ENCODE measurements around the gene C16orf96. TPM values are rescaled to one million over a fixed set of nuclear protein-coding genes. Genes with fewer than 3 reads are reported as not detected.

Gene C16orf96
- total RNA-seq, 1 donor from 2014 or later = 0.06 TPM

DNA sequence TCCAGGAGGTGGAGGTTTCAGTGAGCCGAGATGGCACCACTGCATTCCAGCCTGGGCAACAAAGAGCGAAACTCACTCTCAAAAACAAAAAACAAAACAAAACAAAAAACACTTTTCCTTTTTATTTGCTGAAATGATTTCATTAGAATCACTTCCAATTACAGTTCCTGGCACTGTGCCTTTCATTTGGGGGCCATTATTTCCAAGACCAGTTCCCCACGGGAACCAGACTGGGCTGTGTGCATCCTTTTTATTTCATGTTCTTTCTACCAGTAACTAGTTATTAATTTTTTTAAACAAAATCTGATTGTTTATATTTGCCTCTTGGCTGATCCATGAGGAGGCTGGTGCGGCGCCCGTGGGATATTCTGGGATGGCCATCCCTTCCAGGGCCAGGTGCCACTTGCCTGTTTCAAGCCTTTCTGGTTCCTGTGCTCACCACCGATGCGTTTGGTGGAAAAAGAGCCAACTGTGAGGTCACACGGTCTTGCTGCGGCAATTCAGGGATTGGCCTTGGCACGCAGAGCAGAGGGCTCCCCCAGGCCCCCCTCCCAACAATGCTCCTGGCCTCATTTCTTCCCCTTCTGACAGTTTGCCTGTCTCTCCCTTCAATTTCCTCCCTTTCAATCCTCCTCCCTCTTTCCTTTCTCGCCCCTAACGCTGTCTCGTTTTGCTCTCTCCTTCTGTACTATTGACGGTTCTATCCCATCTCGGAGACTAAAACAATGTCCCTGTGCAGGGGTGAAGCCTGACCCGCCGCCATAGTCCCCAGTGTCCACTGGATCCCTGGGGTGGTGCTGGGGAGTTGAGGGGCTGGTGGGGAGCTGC, 45.1 kb downstream of the C16orf96 start:
- no peak for DNase-seq (ENCODE audit: low spot score)

DNA sequence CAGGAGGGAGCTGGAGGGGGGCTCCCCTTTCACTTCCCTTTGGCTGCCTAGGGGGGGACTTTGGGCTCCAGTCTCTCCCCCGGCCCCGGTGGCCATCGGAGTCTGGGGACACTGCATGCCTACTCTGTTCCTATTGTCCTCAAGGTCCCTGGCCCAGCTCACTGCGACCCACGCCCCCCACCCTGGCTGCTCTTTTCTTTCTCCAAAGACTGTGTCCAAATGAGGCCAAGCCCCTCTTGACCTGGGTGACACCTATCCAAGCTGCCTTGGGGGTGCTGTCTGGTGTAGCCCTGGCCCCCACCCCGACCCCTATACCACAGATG, 45.7 kb downstream of the C16orf96 start:
- DNase-seq (ENCODE audit: low spot score) = no peak

DNA sequence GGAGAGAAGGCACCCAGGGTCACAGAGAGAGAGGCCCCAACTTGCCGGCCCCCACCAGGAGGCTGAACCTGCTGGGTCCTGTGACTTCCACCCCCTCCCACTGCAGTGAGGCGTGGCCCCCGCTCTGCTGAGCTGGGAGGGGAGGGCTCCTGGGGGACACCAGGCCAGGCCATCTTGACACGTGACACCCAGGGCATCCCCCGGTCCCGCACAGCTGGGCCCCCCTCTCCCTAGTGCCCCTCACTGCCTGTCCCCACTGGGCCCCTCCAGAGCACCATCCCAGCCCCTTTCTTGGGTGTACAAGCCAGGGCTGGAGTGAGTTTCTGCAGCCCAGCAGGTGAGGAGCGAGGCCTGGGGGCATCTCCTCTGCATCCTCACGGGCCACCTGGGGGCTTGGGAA, 46.2 kb downstream of the C16orf96 start:
- DNase-seq (ENCODE audit: low spot score) = no peak

DNA sequence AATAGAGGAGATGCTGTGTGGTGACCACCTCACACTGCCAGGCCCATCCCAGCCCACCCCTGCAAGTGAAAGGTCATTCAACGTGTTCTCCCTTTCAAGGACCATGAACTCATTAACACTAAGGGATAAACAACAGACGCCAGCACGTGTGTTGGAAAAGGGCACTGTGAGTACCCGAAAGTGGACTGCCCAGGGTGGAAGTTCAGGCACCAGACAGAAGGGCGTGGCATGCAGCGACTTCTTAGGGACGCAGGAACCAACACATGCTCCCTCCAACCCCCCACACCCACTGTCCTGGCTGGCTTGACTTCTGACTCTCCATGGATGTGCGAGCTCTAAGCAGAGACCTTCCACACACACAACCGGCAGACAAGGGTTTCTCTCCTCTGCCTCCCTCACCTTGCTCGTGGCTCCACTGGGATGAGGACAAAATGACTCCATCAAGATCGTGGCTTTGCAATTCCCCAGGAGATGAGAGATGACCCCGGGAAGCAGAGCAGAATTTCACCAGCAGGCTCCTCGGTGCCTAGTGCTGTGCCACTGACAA, 47.6 kb downstream of the C16orf96 start:
- no peak for DNase-seq (ENCODE audit: low spot score)

DNA sequence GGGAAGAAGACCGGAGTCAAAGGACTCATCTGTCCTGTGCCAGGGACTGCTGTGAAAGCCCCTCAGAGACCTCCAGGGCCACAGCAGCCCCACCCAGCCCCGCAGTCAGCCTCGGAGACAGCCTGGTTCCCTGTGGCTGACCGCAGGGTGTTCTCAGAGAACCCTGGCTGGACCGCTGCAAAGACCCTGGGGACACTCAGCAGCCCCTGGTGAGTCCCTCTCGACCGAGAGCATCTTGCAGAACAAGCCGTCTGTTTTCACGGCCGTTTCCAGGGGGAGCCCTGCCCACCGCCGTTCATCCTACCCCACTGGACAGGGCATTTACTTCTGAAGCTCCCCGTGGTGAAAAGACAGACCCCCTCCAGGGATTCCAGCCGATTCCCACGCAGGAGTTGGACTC, 48.3 kb downstream of the C16orf96 start:
- DNase-seq (ENCODE audit: low spot score) = no peak

DNA sequence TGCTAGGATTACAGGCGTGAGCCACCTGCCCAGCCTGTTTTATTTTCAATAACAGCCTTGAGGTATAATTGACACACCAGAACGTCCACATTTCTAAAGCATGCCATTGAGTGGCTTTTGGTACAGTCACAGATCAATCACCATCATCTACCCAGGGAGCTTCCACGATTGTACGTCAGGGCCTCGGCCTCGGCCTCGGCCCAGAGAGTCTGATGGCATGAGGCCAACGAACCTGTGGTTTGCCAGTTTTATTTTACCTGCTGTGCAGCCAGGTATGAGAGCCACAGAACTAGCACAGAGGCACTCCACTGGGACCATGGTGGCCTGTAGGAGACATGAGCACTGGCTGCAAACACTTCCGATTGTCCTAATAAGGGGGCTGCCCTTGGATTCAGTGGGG, 50.2 kb downstream of the C16orf96 start:
- DNase-seq (ENCODE audit: low spot score) = no peak

DNA sequence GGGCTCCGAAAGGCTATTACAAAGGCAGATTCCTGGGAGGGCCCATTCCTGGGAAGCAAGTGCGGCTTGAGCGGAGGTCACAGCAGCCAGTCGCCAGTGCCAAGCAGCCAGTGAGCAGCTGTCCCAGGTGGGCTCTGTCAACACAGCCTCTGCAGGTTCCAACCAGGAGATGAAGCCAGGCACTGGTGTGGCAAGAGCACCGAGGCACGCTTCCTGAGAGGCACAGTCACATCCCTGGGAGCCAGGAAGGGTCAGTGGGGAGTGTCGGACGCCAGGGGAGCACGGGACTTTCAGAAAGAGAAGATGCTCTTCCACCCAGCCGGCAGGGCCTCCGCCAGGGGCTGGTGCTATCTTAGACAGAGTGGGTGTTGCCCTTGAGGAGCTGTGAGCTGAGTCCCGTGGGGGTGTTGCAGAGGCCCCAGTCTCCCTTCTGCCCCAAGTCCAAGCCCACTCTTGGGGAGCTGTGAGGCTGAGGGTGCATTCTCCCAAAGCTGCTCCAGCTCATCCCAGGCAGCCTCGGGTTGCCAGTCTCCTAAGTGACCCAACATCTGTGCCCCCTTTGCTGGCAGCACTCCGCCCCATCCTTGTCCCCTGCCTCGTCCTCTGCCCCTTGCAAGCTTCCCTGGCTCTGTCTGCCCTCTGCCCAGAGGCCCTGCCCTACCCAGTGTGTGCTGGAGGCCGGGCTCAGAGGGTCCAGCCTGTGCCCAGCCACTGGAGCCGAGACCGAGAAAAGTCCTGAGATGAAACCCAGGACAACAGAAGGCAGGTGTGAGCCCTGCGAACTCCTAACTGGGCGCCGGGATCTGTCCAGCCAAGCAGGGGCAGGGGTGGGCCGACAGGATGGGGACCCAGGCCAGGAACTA, 51.9 kb downstream of the C16orf96 start:
- no peak for DNase-seq (ENCODE audit: low spot score)

DNA sequence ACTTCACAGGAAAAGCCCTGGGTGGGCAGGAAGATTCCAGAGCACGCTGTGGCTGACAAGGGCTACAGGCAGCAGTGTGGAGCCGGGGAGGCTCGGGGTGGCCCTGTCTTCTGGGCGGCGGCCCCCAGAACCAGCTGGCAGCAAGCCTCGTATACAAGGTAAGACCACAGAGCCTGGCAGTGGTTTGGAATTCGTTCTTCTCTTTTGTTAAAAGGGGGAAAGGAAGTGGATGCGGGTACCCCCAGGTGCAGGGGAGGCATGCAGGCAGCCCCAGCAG, 52.5 kb downstream of the C16orf96 start:
- DNase-seq (ENCODE audit: low spot score) = no peak

DNA sequence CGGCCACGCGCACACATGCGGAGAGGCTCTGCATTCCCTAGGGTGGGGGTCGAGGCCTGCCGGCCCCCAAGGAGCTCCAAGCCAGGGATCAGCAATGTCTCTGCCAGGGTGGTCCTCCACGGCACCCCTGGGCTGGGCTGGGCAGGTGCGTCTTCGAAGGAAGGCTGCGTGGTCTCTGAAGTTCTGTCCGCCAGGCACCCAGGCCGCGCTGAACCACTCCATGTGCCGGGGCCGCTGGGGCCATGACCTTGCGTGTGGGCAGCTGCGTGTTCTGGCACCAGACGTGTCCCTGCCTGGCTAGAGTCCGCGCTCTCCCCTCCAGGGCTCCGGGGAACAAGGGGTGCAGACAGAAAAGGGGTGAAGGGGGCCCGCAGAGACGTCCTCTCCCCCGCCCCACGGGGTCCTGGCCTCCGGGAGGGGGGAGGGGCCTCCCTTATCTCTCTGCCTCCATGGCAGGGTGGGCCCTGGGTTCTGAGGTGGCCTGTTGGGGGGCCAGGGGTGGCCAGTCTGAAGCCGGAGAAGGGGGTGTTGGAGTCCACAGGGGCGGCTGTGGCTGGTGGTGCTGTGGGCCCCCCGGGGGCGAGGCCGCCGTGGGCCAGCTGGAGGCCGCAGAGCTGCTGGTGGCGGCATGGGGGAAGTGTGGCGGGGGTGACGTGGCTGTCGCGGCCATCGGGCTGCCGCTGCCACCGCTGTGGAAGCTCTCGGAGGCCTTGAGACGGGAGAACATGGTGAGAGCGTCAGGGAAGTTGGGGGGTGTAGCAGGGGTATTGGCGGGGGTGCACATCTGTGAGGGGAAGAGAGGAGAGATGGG, 53.3 kb downstream of the C16orf96 start:
- no peak for DNase-seq (ENCODE audit: low spot score)

DNA sequence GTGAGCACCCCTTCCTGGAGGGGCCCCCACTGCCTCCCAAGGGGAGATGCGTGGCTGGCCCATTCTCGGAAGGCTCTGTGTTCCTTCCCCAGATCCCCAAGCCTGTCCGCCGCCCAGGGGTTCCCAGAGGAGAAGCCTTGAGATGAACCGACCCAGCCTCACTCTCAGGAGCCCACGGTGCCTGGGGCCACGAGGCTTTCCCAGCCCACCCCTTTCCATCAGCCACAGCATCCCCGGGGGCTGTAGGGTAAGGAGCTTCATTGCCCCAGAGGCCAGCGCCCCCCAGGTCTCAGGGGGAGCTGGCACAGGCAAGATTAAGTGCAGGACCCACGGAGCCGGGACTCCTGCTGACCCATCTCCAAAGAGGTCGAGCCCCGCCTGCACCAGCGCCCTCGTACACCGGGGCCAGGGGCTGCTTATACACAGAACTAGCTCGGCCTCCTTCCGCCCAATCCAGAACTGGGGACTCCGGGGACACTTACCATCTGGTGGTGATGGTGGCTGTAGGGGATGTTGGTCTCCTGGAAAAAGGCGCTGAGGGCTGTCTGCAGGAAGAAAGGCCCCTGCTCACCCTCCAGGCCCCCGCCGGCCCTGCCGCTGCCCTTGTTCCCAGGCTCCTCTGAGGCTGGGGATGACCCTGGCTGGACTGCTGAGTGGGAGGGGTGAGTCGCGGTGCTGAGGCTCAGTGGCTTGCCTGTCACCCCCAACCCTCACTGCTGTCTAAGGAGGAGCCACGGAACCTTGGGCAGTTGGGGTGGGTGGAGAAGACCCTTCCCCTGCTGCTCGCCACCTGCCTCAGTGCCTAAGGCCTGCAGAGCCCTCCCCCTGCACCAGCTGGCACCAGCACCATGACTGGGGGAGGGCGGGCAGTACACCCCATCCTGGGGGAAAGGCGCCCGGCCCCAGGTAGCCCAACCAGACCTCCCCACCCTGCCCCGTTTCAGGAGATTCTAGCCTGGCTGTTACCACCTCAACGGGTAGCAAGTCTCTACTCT, 54.2 kb downstream of the C16orf96 start:
- no peak for DNase-seq (ENCODE audit: low spot score)

DNA sequence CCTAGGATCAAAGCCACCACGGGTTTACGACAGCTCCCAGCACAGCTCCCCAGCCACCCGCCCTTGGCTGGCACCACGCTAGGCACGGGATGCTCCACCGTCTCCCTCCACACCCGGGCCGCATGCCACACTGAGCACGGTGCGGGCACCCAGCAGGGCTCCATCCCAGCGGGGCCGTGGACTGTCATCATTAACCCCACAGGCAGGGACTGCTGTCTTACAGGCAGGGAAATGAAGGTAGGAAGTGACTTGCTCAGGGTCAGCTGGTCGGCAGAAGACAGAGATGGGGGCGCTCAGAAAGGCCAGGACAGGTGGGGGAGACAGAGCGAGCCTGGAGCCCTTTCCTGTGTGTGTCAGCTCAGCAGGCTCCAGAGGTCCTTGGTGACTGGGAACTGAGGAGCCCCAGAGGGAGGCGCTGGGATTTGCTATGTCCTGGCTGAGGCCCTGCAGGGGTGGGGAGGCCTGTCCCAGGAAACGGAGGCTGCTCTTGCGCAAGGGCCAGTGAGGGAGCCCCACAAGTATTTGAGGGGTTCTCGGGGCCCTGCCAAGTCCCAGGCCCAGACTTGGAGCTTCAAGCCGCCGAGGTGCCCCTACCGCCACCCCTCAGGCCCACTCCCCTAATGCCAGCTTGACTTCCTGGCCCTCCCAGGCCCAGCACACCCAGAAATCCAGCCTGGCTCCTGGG, 55.3 kb downstream of the C16orf96 start:
- no peak for DNase-seq (ENCODE audit: low spot score)

DNA sequence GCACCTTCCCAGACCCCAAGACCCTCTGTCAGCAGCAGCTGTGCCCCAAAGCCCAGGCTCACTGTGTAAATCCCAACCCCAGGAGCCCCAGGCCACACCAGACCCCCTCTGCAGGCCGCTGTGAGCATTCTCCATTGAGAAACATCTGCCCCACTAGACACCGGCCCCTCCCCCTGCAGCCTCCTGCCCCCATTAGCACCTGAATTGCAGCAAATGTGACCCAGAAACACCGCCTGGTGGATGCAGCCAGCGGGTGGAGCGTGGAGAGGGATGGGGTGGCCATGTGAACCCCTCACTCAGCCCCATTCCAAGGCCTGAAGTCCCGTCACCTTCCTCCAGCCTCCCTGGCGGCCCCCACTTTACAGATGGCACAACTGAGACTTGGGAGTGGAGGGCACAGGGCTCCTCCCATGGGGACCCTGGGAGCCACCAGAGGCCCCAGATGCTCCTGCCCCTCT, 56.4 kb downstream of the C16orf96 start:
- DNase-seq (ENCODE audit: low spot score) = no peak

DNA sequence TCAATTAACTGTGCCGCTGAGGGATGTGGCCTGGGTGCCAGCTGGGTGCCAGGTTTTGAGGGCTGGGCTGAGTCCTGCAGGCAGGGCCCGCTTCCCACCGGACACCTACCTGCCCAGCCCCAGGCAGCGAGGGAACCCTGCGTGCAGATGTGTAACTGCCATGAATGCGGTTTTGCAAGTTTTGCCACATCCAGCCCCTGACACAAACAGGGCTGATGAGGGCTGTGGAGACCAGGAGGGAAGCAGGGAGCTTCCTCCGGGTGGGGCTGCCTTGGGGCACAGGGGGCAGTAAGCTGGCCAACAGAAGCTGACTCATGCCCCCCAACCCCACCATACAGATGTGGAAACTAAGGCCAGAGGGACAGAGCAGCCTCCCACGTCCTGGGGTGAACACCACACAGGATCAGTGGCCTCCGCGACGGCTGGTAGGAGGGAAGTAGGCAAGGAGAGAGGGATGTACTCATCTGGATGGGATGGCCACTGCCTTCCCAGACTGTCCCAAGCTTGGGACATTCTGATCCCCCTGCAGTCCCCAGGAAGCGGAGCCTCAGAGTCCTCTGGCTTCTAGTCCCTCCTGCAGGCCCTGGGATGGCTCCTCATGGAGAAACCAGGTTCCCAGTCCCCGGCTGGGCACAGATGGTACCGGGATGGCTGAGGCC, 57.0 kb downstream of the C16orf96 start:
- DNase-seq (ENCODE audit: low spot score) = no peak

DNA sequence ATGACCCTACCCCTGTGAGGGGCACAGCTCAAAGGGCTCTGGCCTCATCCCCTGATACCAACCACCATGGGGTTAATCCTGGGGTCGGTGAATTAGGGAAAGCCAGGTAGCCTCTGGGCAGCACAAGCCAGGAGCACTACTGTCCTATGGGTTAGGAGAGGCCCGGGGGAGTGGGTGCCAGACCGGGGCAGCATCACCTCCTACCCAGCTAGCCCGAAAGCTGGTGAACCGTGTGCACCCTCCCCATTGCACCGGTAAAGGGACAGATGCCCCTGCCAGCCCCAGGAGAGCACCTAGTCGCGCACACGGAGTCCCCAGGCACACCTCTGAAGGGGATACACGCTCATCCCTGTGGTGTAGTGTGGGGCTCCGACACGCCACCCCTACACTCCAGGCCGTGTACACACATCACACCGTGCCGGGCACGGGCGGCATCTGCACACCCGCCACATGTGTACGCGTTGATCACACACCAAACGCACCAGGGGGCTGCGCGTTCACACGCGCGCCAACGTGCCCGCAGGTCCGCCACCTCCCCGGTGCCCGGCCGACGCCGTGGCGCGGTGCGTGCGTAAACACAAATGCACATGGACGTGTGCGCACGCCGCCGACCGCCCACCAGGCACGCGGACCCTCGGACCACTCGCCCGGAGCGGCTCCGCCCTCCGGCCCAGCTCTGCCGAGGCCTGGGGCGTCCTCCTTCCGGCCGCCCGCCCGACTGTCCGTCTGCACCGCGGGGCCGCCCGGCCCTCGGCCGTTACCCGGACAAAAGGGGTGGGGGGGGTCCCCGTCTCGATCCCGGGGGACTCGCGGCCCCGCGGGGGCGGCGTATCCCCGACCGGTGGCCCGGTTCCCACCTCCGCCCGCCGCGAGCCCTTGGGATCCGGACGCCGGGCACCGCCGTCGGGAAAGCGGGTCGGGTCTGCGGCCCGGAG, 57.8 kb downstream of the C16orf96 start:
- no peak for DNase-seq (ENCODE audit: low spot score)

DNA sequence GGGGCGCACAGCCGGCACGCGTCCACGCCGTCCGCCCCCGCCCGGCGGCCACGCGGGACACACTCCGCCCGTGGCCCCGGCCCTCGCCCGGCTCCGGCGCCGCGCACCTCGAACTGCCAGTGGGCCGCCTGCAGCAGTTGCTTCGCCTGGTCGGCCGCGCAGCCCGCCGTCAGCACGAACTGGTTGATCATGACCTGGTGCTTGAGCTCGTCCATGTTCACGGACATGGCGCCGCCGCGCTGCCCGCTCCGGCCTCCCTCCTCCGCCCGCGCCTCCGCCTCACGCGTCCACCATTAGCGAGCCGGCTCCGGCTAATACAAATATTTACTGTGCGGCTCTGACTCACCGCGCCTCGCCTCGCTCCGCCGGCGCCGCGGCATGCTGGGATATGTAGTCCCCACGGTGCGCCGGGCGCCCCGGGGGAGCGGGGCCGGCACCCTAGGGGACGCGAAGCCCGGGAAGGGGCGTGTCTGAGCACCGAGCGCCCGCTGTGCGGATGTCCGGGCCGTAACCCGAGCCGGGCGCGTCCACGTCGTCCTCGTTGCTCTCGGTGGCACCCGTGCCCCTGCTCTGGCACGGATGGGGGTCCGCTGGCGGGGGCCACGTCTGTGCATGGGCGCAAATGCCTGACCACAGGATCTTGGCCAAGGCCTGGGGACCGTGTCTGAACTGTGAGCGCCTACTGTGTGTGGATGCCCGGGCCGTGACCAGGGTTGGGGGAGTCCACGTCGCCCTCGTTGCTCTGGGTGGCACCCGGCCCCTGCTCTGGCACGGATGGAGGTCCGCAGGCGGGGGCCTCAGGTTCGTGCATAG, 58.6 kb downstream of the C16orf96 start, which contains the start of gene UBALD1:
TSS of gene UBALD1 (minus strand) at position 318 of the 813 bp plus-strand sequence. CDS start at position 227, 91 bp downstream.
- peak; percentile 88 for DNase-seq (ENCODE audit: low spot score)

DNA sequence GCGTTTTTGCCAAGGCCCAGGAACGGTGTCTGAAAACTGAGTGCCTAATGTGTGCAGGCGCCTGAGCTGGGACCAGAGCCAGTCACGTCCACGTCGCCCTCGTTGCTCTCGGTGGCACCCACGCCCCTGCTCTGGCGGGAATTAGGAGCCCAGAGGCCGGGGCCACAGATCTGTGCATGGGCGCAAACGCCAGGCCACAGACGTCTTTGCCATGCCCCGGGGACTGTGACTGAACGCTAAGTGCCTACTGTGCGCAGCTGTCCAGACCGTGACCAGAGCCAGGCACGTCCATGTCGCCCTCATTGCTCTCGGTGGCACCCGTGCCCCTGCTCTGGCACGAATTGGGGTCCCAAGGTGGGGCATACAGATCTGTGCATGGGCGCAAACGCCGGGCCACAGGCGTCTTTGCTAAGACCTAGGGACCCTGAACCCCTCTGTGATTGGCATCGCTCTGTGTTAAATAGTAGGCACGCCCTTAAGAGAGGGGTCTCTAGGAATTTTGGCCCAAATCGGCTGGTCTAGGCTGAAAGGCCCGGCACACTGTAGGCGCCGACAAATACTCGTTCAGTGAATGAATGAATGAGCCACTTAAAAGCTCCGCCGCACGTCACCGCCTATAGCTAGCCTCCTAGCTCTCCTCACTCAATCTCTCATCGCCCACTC, 59.4 kb downstream of the C16orf96 start:
- no peak for DNase-seq (ENCODE audit: low spot score)

Measured in mucosa of gallbladder (tissue), 1 donor.